Tibial artery (tissue), 4 donors: Measurements from ENCODE around the gene MYBPH.

ENCODE experiments used
- DNase-seq, 2 donors: peaks; one replicate each; pipeline ENCODE4 v3.0.0-alpha.2; 2019
- H3K27ac ChIP-seq, 2 donors: fragments of 200-600 bp; sonication (generic) in 1 of 2; 1 replicate in 1 of 2; 2 replicates in 1 of 2; pipeline ENCODE4 v1.5.1; 2018 to 2019; ENCODE audit warnings: mild to moderate bottlenecking in 1 of 2
- H3K27me3 ChIP-seq, 2 donors: fragments of 200-600 bp; sonication (generic) in 1 of 2; one replicate each; pipeline versions ENCODE4 v1.5.1 to v1.6.0; 2016 to 2019
- H3K36me3 ChIP-seq, 3 donors: fragments of 200-600 bp; sonication (generic) in 2 of 3; one replicate each; pipeline ENCODE4 v1.5.1; 2016 to 2019; ENCODE audit warnings: mild to moderate bottlenecking in 2 of 3
- H3K4me1 ChIP-seq, 4 donors: fragments of 200-600 bp; sonication (generic) in 2 of 4; 1 replicate in 3 of 4; 2 replicates in 1 of 4; pipeline ENCODE4 v1.5.1; 2016 to 2019
- H3K4me3 ChIP-seq, 2 donors: fragments of 200-600 bp; sonication (generic) in 1 of 2; 1 replicate in 1 of 2; 2 replicates in 1 of 2; pipeline ENCODE4 v1.5.1; 2018 to 2019; ENCODE audit warnings: mild to moderate bottlenecking in 2 of 2
- H3K9me3 ChIP-seq, 3 donors: fragments of 200-600 bp; sonication (generic) in 1 of 3; one replicate each; pipeline ENCODE4 v1.5.1; 2016 to 2019
- intact Hi-C: fragments of 100-400 bp; cut with DNase I; formaldehyde crosslinking; loops from one replicate; pipeline ENCODE4 v1.15.0; 2023; ENCODE audit warnings: low total_unique reads
- TF ChIP-seq, protein P1 (sequence below), 2 experiments: fragments of 200-600 bp in 1 of 2; fragments of 450-650 bp in 1 of 2; IDR thresholded peaks; one replicate each; pipeline ENCODE4 v1.5.1; 2017 to 2019; ENCODE audit warnings: antibody characterized with exemption in 2 of 2, mild to moderate bottlenecking in 1 of 2, moderate library complexity in 1 of 2

MYBPH gene

DNA sequence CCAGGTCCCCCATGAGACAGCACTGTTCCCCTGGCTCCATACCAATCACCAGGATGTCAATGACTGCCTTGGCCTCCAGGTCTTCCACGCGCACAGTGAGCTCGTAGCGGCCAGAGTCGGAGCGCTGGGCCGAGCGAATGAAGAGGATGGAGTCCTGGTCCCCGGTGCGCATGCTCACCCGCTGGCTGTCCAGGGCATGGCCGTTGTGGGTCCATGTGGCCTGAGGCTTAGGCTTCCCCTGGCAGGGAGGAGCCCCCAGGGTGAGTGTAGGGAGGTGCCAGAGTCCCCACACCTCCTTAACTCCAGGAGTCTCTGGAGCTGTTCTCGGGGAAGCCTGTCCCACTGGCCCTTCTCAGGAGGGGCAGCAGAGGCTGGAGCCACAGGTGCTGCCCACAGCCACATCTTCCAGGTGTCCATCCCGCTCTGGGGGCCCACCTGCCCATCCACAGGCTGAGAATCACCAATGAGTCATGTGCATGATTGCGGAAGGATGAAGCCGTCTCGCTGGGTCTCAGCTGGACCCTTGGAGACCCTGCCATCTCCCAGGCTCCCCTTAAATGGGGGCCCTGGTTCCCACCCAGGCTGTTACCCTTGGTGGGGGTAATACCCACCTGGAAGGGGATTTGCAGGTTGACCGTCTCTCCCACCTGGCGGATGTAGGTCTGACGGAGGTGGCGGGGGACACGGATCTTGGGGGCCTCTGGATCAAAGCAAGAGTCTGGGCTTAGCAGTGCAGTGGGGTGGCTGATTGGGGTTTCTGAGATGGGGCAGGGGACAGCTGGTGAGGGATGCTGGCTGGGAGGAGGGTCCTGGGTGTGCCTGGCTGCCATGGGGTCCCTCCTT, 4.1 kb downstream of the MYBPH start:
- intact Hi-C loops: no loop called here
- TF ChIP-seq, protein P1, sequence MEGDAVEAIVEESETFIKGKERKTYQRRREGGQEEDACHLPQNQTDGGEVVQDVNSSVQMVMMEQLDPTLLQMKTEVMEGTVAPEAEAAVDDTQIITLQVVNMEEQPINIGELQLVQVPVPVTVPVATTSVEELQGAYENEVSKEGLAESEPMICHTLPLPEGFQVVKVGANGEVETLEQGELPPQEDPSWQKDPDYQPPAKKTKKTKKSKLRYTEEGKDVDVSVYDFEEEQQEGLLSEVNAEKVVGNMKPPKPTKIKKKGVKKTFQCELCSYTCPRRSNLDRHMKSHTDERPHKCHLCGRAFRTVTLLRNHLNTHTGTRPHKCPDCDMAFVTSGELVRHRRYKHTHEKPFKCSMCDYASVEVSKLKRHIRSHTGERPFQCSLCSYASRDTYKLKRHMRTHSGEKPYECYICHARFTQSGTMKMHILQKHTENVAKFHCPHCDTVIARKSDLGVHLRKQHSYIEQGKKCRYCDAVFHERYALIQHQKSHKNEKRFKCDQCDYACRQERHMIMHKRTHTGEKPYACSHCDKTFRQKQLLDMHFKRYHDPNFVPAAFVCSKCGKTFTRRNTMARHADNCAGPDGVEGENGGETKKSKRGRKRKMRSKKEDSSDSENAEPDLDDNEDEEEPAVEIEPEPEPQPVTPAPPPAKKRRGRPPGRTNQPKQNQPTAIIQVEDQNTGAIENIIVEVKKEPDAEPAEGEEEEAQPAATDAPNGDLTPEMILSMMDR (IDR thresholded peaks at IDR 0.05): no peak
- H3K27ac ChIP-seq: no peak overlapping the region

DNA sequence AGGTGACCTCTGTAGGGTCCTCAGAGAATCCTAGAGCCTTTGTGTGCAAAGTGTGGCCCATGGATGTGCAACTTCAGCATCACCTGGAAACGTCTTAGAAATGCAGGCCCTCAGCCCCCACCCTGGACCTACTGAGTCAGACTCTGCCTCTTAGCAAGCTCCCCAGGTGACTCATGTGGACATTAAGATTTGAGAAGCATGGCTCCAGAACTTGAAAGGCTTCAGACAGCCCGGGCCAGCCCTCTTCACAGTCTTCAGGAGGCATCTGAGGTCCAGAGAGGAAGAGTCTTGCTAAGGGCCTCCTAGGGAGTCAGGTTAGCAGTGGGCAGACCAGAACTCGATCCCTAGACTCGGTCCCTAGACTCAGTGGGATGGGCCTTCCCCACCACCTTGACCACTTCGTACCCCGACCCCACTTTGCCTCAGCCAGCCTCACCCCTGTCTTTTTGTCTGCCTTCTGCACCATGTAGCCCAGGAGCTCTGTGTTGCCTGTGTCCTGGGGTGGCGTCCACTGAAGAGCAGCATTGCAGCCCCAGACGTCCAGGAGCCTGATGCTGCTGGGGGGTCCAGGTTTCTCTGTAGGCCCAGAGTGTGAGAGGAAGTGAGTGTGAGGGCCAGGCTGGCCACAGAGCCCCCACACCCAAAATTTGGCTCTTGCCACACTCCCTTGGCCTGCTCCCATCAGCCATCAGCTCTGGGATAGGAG, 4.8 kb downstream of the MYBPH start:
- Histone ChIP-seq H3K36me3 (peaks cover 0 to 2% (median 0%) of the 10 kb centered on the region in 3 donors), H3K4me1 (no peaks in the 10 kb centered on the region), H3K27ac (no peak overlapping the region), H3K4me3 (no peak overlapping the region), H3K27me3 (peaks cover 0 to 26% of the 10 kb centered on the region in 2 donors), H3K9me3 (no peaks in the 10 kb centered on the region)
- intact Hi-C loops: no loop called here
- no peak for DNase-seq
- TF ChIP-seq, protein P1 (IDR thresholded peaks at IDR 0.05): no peak

More for the DNA sequence above, 4.1 kb downstream of the MYBPH start:
- H3K4me3 ChIP-seq: no peak overlapping the region
- peaks cover 0 to 24% of the 10 kb centered on the region in 2 donors for H3K27me3 ChIP-seq
- DNase-seq: no peak
- H3K36me3 ChIP-seq: no peaks in the 10 kb centered on the region
- no peaks in the 10 kb centered on the region for H3K4me1 ChIP-seq
- no peaks in the 10 kb centered on the region for H3K9me3 ChIP-seq

DNA sequence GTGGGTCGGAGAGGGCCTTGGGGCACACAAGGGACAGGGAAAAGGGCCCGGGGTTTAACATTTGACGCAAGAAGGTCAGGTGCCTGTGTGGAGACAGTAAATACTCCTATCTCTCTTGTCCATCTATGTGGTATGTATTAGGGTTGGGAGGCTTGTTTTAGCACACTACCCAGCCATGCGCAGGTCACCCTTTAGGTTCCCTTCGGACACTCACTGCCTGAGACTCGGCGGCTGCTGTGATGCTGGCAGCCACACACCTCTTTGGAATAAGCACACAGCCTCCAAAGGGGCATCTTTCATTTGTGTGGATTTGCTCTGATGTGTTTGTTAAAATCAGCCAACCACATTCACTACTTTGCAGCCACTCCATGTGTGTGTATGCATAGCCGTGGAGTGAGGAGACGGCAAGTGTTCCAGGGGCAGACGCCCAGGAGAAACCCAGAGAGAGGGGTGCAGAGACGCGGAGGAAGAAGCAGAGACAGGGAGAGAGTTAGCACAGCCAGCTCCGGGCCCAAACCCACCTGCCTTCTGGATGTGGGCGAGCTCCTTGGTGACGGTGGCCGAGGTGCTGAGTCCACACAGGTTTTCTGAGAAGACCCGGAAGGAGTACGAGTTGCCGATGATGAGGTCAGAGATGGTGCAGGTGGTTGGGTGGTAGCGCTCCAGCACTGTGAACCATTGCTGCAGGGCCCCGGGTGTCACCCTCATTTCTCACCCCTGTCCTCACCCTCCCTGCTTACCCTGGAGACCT, 5.7 kb downstream of the MYBPH start:
- Histone ChIP-seq H3K27me3 (peaks cover 0 to 28% of the 10 kb centered on the region in 2 donors), H3K36me3 (peaks cover 0 to 5% (median 0%) of the 10 kb centered on the region in 3 donors), H3K4me1 (no peaks in the 10 kb centered on the region), H3K4me3 (no peak overlapping the region), H3K9me3 (no peaks in the 10 kb centered on the region), H3K27ac (no peak overlapping the region)
- intact Hi-C loops: no loop called here
- TF ChIP-seq, protein P1 (IDR thresholded peaks at IDR 0.05): no peak
- DNase-seq: no peak

DNA sequence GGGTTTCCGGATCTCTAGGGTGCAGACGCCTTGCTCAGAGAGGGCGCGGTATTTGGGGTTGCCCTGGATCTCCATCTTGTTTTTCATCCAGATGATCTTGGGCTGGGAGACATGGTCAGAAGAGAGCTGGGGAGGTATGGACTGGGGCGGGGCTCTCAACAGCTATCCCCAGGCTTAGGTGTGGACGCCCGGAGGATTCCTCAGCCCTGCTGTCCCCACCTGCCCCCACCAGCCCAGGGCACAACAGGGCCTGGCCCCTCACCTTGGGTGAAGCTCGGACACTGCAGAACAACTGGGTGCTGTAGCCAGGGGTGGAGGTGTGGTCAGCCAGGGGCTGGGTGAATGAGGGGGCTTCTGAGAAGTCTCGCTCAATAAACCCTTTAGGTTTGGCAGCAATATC, 6.6 kb downstream of the MYBPH start:
- no peaks in the 10 kb centered on the region for H3K9me3 ChIP-seq
- TF ChIP-seq, protein P1 (IDR thresholded peaks at IDR 0.05): no peak
- H3K4me3 ChIP-seq: no peak overlapping the region
- no peak overlapping the region for H3K27ac ChIP-seq
- no peak for DNase-seq
- peaks cover 0 to 5% (median 0%) of the 10 kb centered on the region in 3 donors for H3K36me3 ChIP-seq
- H3K4me1 ChIP-seq: no peaks in the 10 kb centered on the region
- intact Hi-C loops: no loop called here
- H3K27me3 ChIP-seq: peaks cover 0 to 30% of the 10 kb centered on the region in 2 donors

DNA sequence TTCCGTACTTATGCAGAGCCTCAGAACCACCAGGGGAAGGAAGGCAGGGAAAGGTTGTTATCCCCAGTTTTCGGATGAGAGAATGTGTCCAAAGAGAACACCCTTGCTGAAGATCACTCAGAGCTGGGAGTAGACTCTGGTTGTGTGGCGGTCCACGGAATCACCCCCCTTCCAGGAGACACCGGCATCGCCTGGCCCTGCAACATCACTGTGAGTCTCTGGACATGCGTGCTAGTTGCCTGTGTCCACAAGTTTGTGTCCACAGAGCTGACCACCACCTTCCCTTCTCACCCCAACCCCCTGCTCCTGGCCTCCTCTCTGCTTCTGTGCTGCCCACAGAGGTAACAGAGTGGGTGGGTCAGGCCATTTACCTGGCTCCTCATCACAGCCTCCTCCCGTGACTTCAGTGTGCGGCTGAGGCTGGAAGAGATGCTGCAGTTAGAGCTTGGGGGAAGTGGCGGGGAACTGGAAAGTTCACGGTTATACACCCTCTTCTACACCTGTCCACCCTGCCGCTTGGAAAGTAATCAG, 7.3 kb downstream of the MYBPH start:
- Histone ChIP-seq H3K4me3 (no peak overlapping the region), H3K27ac (no peak overlapping the region), H3K27me3 (peaks cover 0 to 36% of the 10 kb centered on the region in 2 donors), H3K9me3 (no peaks in the 10 kb centered on the region), H3K36me3 (peaks cover 0 to 5% (median 0%) of the 10 kb centered on the region in 3 donors), H3K4me1 (no peaks in the 10 kb centered on the region)
- intact Hi-C loops: no loop called here
- TF ChIP-seq, protein P1 (IDR thresholded peaks at IDR 0.05): no peak
- no peak for DNase-seq
